ENCODE results near the gene WHRN. TPM values are rescaled to one million over a fixed set of nuclear protein-coding genes. Genes with fewer than 3 reads are reported as not detected.
A peak's percentile ranks its signal among the peaks of the same experiment; 100 is the strongest.

The WHRN gene
- total and polyA plus RNA-seq, 2 of the 13 experiments (the other 11 are each of a cell fraction or from before 2014, with no cell fraction given), result 2.3 to 5.3 TPM

- no peaks in the 10 kb centered on the region for H3K79me2 ChIP-seq (ENCODE audit: insufficient read depth, low read length)
- CTCF ChIA-PET (ENCODE audit: low intra/inter-chr PET ratio, low total read pairs), result no interaction called here
- H3K9me3 ChIP-seq (ENCODE audit: low read length), result no peaks in the 10 kb centered on the region
- in situ Hi-C loops (cut with HindIII; ENCODE audit: extremely low pct_ligation_motif_present, low pct_unique_long_range_greater_than_20kb) (no loop called here), intact Hi-C loops (cut with micrococcal nuclease; ENCODE audit: unreplicated experiment) (no loop called here)
- no peak overlapping the region for H3K9ac ChIP-seq (ENCODE audit: insufficient read depth, low read depth, low read length)
- no peak overlapping the region for H3K27ac ChIP-seq (ENCODE audit: extremely low read length, insufficient read depth, low read length)
- DNase-seq (ENCODE audit: low spot score) (no peak), ATAC-seq (no peak), FAIRE-seq (no peak)
- H3K4me3 ChIP-seq (replicated peaks in 1 of 3; ENCODE audit: insufficient read depth in 1 of 3, low read depth in 2 of 3, low read length in 3 of 3), result no peak overlapping the region
- POLR2A ChIA-PET, result no interaction called here
- 91% methylated on average over 18 of the region's 19 CpGs for WGBS (ENCODE audit: low lambda C conversion rate)
- no peaks in the 10 kb centered on the region for H4K20me1 ChIP-seq (ENCODE audit: insufficient read depth, low read length)
- H2AFZ ChIP-seq (ENCODE audit: low read length), result no peak overlapping the region
- H3K27me3 ChIP-seq (ENCODE audit: control insufficient read depth in 1 of 2, insufficient read depth in 2 of 2, low read length in 2 of 2), result no peaks in the 10 kb centered on the region
- no peaks in the 10 kb centered on the region for H3K36me3 ChIP-seq (replicated peaks in 1 of 2; ENCODE audit: control insufficient read depth in 1 of 2, insufficient read depth in 2 of 2, low read length in 2 of 2)
- peaks cover 7% of the 10 kb centered on the region; the same call in 1 of the 2 replicates for H3K4me1 ChIP-seq (ENCODE audit: insufficient read depth, low read length)
- no peak overlapping the region for H3K4me2 ChIP-seq (ENCODE audit: low read depth, low read length)
- TF ChIP-seq ZNF263 (CRISPR knock-in tag; IDR thresholded peaks at IDR 0.05), result no peak
- no TSS peak for BruUV-seq (replicated peaks)
Measured at GRCh38 chr9:114467226-114467750, 38.0 kb downstream of the WHRN start.

- 80% methylated on average over 18 of the region's 28 CpGs for WGBS (ENCODE audit: low lambda C conversion rate)
- Histone ChIP-seq H3K4me1 (ENCODE audit: insufficient read depth, low read length) (peaks cover 7% of the 10 kb centered on the region; the same call in 1 of the 2 replicates), H3K27me3 (ENCODE audit: control insufficient read depth in 1 of 2, insufficient read depth in 2 of 2, low read length in 2 of 2) (no peaks in the 10 kb centered on the region), H3K4me2 (ENCODE audit: low read depth, low read length) (no peak overlapping the region), H3K9ac (ENCODE audit: insufficient read depth, low read depth, low read length) (no peak overlapping the region), H3K4me3 (replicated peaks in 1 of 3; ENCODE audit: insufficient read depth in 1 of 3, low read depth in 2 of 3, low read length in 3 of 3) (no peak overlapping the region), H3K36me3 (replicated peaks in 1 of 2; ENCODE audit: control insufficient read depth in 1 of 2, insufficient read depth in 2 of 2, low read length in 2 of 2) (no peaks in the 10 kb centered on the region), H3K9me3 (ENCODE audit: low read length) (no peaks in the 10 kb centered on the region), H4K20me1 (ENCODE audit: insufficient read depth, low read length) (no peaks in the 10 kb centered on the region), H3K27ac (ENCODE audit: extremely low read length, insufficient read depth, low read length) (no peak overlapping the region), H3K79me2 (ENCODE audit: insufficient read depth, low read length) (no peaks in the 10 kb centered on the region), H2AFZ (ENCODE audit: low read length) (no peak overlapping the region)
- in situ Hi-C loops (cut with HindIII; ENCODE audit: extremely low pct_ligation_motif_present, low pct_unique_long_range_greater_than_20kb) (no loop called here), intact Hi-C loops (cut with micrococcal nuclease; ENCODE audit: unreplicated experiment) (no loop called here)
- FAIRE-seq (no peak), DNase-seq (ENCODE audit: low spot score) (peak; percentile 5), ATAC-seq (peak; percentile 66)
- peak; percentile 95 for TF ChIP-seq ZBTB33 (CRISPR knock-in tag; IDR thresholded peaks at IDR 0.05)
- no peak for TF ChIP-seq ZMYM2 (CRISPR knock-in tag; IDR thresholded peaks at IDR 0.05)
- CTCF ChIA-PET (ENCODE audit: low intra/inter-chr PET ratio, low total read pairs), result no interaction called here
- BruUV-seq (replicated peaks), result no TSS peak
- POLR2A ChIA-PET, result no interaction called here
Measured at GRCh38 chr9:114465906-114466900, 39.1 kb downstream of the WHRN start.

Data from HepG2 (cell line).